ENCODE measurements around the gene NTM.
"Not testable (repeated sequence)": the region's sequence is repeated elsewhere in the genome, so short reads cannot be mapped to it uniquely, and the experiment has no call there.

NTM gene

GRCh38 chr11:132352497-132352896 lies 982.1 kb downstream of the NTM start:
- H3K27me3 ChIP-seq (ENCODE audit: insufficient read depth, low read length): no peaks in the 10 kb centered on the region; the same call in 1 of the 2 replicates
- H3K9me3 ChIP-seq (ENCODE audit: insufficient read depth, low read depth, low read length): no peaks in the 10 kb centered on the region
- no peak overlapping the region for H3K4me3 ChIP-seq (ENCODE audit: low read length)
- no peak overlapping the region for H3K27ac ChIP-seq (ENCODE audit: low read length)
- no peaks in the 10 kb centered on the region for H3K36me3 ChIP-seq (ENCODE audit: insufficient read depth, low read depth, low read length)
- H3K9ac ChIP-seq (ENCODE audit: low read depth, low read length): no peak overlapping the region
- peaks cover 4% of the 10 kb centered on the region; the same call in 1 of the 2 replicates for H3K4me1 ChIP-seq (ENCODE audit: insufficient read depth, low read length)

- H3K9ac ChIP-seq (ENCODE audit: low read depth, low read length): no peak overlapping the region
- H3K36me3 ChIP-seq (ENCODE audit: insufficient read depth, low read depth, low read length): no peaks in the 10 kb centered on the region
- H3K4me3 ChIP-seq (ENCODE audit: low read length): no peak overlapping the region
- no peak overlapping the region for H3K27ac ChIP-seq (ENCODE audit: low read length)
- H3K4me1 ChIP-seq (ENCODE audit: insufficient read depth, low read length): no peaks in the 10 kb centered on the region
- no peaks in the 10 kb centered on the region for H3K9me3 ChIP-seq (ENCODE audit: insufficient read depth, low read depth, low read length)
- no peaks in the 10 kb centered on the region; the same call in 1 of the 2 replicates for H3K27me3 ChIP-seq (ENCODE audit: insufficient read depth, low read length)
These were observed 982.8 kb downstream of the NTM start for GRCh38 chr11:132353255-132353654.

- no peak overlapping the region for H3K27ac ChIP-seq (ENCODE audit: low read length)
- no peaks in the 10 kb centered on the region for H3K9me3 ChIP-seq (ENCODE audit: insufficient read depth, low read depth, low read length)
- H3K36me3 ChIP-seq (ENCODE audit: insufficient read depth, low read depth, low read length): no peaks in the 10 kb centered on the region
- no peak overlapping the region for H3K4me3 ChIP-seq (ENCODE audit: low read length)
- H3K27me3 ChIP-seq (ENCODE audit: insufficient read depth, low read length): no peaks in the 10 kb centered on the region
- H3K9ac ChIP-seq (ENCODE audit: low read depth, low read length): no peak overlapping the region
- H3K4me1 ChIP-seq (ENCODE audit: insufficient read depth, low read length): no peaks in the 10 kb centered on the region
These were observed 987.6 kb downstream of the NTM start for GRCh38 chr11:132357811-132358572.

- H3K36me3 ChIP-seq (ENCODE audit: insufficient read depth, low read depth, low read length): no peaks in the 10 kb centered on the region
- no peaks in the 10 kb centered on the region for H3K9me3 ChIP-seq (ENCODE audit: insufficient read depth, low read depth, low read length)
- no peak overlapping the region for H3K4me3 ChIP-seq (ENCODE audit: low read length)
- H3K4me1 ChIP-seq (ENCODE audit: insufficient read depth, low read length): no peaks in the 10 kb centered on the region
- H3K27ac ChIP-seq (ENCODE audit: low read length): no peak overlapping the region
- H3K27me3 ChIP-seq (ENCODE audit: insufficient read depth, low read length): no peaks in the 10 kb centered on the region
- H3K9ac ChIP-seq (ENCODE audit: low read depth, low read length): no peak overlapping the region
These were observed 988.1 kb downstream of the NTM start for GRCh38 chr11:132358573-132358953.

- Histone ChIP-seq H3K4me3 (ENCODE audit: low read length) (no peak overlapping the region), H3K27me3 (ENCODE audit: insufficient read depth, low read length) (no peaks in the 10 kb centered on the region), H3K36me3 (ENCODE audit: insufficient read depth, low read depth, low read length) (no peaks in the 10 kb centered on the region), H3K4me1 (ENCODE audit: insufficient read depth, low read length) (no peaks in the 10 kb centered on the region), H3K9me3 (ENCODE audit: insufficient read depth, low read depth, low read length) (no peaks in the 10 kb centered on the region), H3K27ac (ENCODE audit: low read length) (no peak overlapping the region), H3K9ac (ENCODE audit: low read depth, low read length) (no peak overlapping the region)
These were observed 990.7 kb downstream of the NTM start for GRCh38 chr11:132361011-132361550.

- Histone ChIP-seq H3K36me3 (ENCODE audit: insufficient read depth, low read depth, low read length) (no peaks in the 10 kb centered on the region), H3K9me3 (ENCODE audit: insufficient read depth, low read depth, low read length) (no peaks in the 10 kb centered on the region), H3K9ac (ENCODE audit: low read depth, low read length) (no peak overlapping the region), H3K27me3 (ENCODE audit: insufficient read depth, low read length) (no peaks in the 10 kb centered on the region), H3K4me3 (ENCODE audit: low read length) (no peak overlapping the region), H3K4me1 (ENCODE audit: insufficient read depth, low read length) (no peaks in the 10 kb centered on the region), H3K27ac (ENCODE audit: low read length) (no peak overlapping the region)
These were observed 995.2 kb downstream of the NTM start for GRCh38 chr11:132365650-132366049.

GRCh38 chr11:132367293-132367692 lies 996.9 kb downstream of the NTM start:
- Histone ChIP-seq H3K4me1 (ENCODE audit: insufficient read depth, low read length) (no peaks in the 10 kb centered on the region), H3K9ac (ENCODE audit: low read depth, low read length) (no peak overlapping the region), H3K27ac (ENCODE audit: low read length) (no peak overlapping the region), H3K27me3 (ENCODE audit: insufficient read depth, low read length) (no peaks in the 10 kb centered on the region), H3K36me3 (ENCODE audit: insufficient read depth, low read depth, low read length) (no peaks in the 10 kb centered on the region), H3K9me3 (ENCODE audit: insufficient read depth, low read depth, low read length) (no peaks in the 10 kb centered on the region), H3K4me3 (ENCODE audit: low read length) (no peak overlapping the region)

- not testable (repeated sequence) for H3K9me3 ChIP-seq (ENCODE audit: insufficient read depth, low read depth, low read length); H3K36me3 ChIP-seq (ENCODE audit: insufficient read depth, low read depth, low read length); H3K27me3 ChIP-seq (ENCODE audit: insufficient read depth, low read length); H3K27ac ChIP-seq (ENCODE audit: low read length); H3K9ac ChIP-seq (ENCODE audit: low read depth, low read length); H3K4me3 ChIP-seq (ENCODE audit: low read length); H3K4me1 ChIP-seq (ENCODE audit: insufficient read depth, low read length)
These were observed 999.7 kb downstream of the NTM start for GRCh38 chr11:132370114-132370513.

GRCh38 chr11:132373405-132374143 lies 1003.2 kb downstream of the NTM start:
- no peaks in the 10 kb centered on the region for H3K36me3 ChIP-seq (ENCODE audit: insufficient read depth, low read depth, low read length)
- no peak overlapping the region for H3K27ac ChIP-seq (ENCODE audit: low read length)
- H3K4me1 ChIP-seq (ENCODE audit: insufficient read depth, low read length): no peaks in the 10 kb centered on the region
- H3K9ac ChIP-seq (ENCODE audit: low read depth, low read length): no peak overlapping the region
- H3K4me3 ChIP-seq (ENCODE audit: low read length): no peak overlapping the region
- H3K9me3 ChIP-seq (ENCODE audit: insufficient read depth, low read depth, low read length): no peaks in the 10 kb centered on the region
- H3K27me3 ChIP-seq (ENCODE audit: insufficient read depth, low read length): no peaks in the 10 kb centered on the region

GRCh38 chr11:132379540-132379939 lies 1009.1 kb downstream of the NTM start:
- H3K27ac ChIP-seq (ENCODE audit: low read length): no peak overlapping the region

More at GRCh38 chr11:132379540-132379939, 1009.1 kb downstream of the NTM start:
- Histone ChIP-seq H3K4me1 (ENCODE audit: insufficient read depth, low read length) (no peaks in the 10 kb centered on the region), H3K36me3 (ENCODE audit: insufficient read depth, low read depth, low read length) (no peaks in the 10 kb centered on the region), H3K27me3 (ENCODE audit: insufficient read depth, low read length) (no peaks in the 10 kb centered on the region), H3K4me3 (ENCODE audit: low read length) (no peak overlapping the region), H3K9ac (ENCODE audit: low read depth, low read length) (no peak overlapping the region), H3K9me3 (ENCODE audit: insufficient read depth, low read depth, low read length) (peaks cover 12% of the 10 kb centered on the region; the same call in 1 of the 2 replicates)

Data from iPS-20b (cell line).